ENCODE measurements around the gene PODNL1.

DNA sequence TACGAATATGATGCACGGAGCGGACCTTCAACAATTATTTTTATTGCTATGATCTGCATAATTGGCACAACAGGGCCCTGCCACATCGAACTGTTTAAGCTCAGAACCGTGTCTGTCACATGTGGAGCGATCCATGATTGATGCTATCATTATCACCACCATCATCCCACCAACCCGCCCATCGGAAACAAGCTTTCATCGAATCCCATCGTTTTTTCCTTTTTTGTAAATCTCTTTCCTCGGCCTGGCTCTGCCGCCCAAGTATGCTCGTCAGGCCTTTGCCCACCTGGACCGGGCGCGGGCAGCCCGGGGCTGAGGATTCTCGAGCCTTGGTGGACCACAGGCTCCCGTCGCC, 13.6 kb upstream of the PODNL1 start:
- TF ChIP-seq POLR2AphosphoS5 (IDR thresholded peaks at IDR 0.05) (no peak), POLR2A (IDR thresholded peaks at IDR 0.05) (no peak)
- TF ChIP-seq, protein P1, sequence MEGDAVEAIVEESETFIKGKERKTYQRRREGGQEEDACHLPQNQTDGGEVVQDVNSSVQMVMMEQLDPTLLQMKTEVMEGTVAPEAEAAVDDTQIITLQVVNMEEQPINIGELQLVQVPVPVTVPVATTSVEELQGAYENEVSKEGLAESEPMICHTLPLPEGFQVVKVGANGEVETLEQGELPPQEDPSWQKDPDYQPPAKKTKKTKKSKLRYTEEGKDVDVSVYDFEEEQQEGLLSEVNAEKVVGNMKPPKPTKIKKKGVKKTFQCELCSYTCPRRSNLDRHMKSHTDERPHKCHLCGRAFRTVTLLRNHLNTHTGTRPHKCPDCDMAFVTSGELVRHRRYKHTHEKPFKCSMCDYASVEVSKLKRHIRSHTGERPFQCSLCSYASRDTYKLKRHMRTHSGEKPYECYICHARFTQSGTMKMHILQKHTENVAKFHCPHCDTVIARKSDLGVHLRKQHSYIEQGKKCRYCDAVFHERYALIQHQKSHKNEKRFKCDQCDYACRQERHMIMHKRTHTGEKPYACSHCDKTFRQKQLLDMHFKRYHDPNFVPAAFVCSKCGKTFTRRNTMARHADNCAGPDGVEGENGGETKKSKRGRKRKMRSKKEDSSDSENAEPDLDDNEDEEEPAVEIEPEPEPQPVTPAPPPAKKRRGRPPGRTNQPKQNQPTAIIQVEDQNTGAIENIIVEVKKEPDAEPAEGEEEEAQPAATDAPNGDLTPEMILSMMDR (IDR thresholded peaks at IDR 0.05) = no peak

All from breast epithelium (tissue), 3 donors.